Testis (tissue), 3 donors: ENCODE results near the gene UBASH3B. TPM values are rescaled to one million over a fixed set of nuclear protein-coding genes. Genes with fewer than 3 reads are reported as not detected.

Experiments
- DNase-seq: peaks from one replicate; pipeline ENCODE4 v3.0.0-alpha.2; 2019
- H3K27ac ChIP-seq, 2 donors: fragments of 200-600 bp; sonication (generic); one replicate each; pipeline ENCODE4 v1.5.1; 2019
- H3K27me3 ChIP-seq: fragments of 200-600 bp; sonication (generic); one replicate; pipeline ENCODE4 v1.5.1; 2019
- H3K36me3 ChIP-seq: fragments of 200-600 bp; sonication (generic); one replicate; pipeline ENCODE4 v1.5.1; 2017; ENCODE audit warnings: low read depth; ENCODE audit errors: missing control alignments
- H3K4me1 ChIP-seq: fragments of 200-600 bp; sonication (generic); one replicate; pipeline ENCODE4 v1.5.1; 2019
- H3K4me3 ChIP-seq, 2 donors: fragments of 200-600 bp; sonication (generic); one replicate each; pipeline ENCODE4 v1.5.1; 2017 to 2019
- H3K9me3 ChIP-seq: fragments of 200-600 bp; sonication (generic); one replicate; pipeline ENCODE4 v1.5.1; 2017
- POLR2A ChIP-seq: fragments of 450-650 bp; IDR thresholded peaks from one replicate; pipeline ENCODE4 v1.6.1; 2017; ENCODE audit warnings: antibody characterized with exemption, mild to moderate bottlenecking, moderate library complexity
- WGBS, 2 donors: methylation state at CpG; one replicate each; pipeline ENCODE4 v1.1.5; 2018; 5-methylcytosine and 5-hydroxymethylcytosine counted together
- intact Hi-C: fragments of 100-400 bp; cut with DNase I; formaldehyde crosslinking; loops from one replicate; pipeline ENCODE4 v1.15.1; 2023; ENCODE audit warnings: low total_unique reads
- polyA plus RNA-seq: library from polyadenylated mRNA; stranded (reverse); fragments of 350-450 nt; fragmentation: Illumina TruSeq; extraction: RNeasy Lipid Tissue Mini Kit (QIAGEN cat#74804); gene quantifications from one replicate; pipeline ENCODE4 v1.2.3, GENCODE V29; 2014; ENCODE audit warnings: low read depth, low replicate concordance; ENCODE audit not compliant: insufficient read depth
- total RNA-seq, 2 donors: library from RNA; depleted of rRNA; stranded (reverse); fragments of >200 nt; gene quantifications; one replicate each; pipeline ENCODE4 v1.2.3, GENCODE V29; 2016
- TF ChIP-seq, protein P1 (sequence below), 3 experiments: fragments of 450-650 bp in 2 of 3; fragments of 200-600 bp in 1 of 3; sonication (generic) in 1 of 3; IDR thresholded peaks; one replicate each; pipeline ENCODE4 v1.5.1; 2016 to 2019; ENCODE audit warnings: antibody characterized with exemption in 3 of 3, mild to moderate bottlenecking in 2 of 3, moderate library complexity in 1 of 3

UBASH3B gene
- total and polyA plus RNA-seq, 3 donors from 2014 or later: 3.9 to 20.4 (median 14.6) TPM

DNA sequence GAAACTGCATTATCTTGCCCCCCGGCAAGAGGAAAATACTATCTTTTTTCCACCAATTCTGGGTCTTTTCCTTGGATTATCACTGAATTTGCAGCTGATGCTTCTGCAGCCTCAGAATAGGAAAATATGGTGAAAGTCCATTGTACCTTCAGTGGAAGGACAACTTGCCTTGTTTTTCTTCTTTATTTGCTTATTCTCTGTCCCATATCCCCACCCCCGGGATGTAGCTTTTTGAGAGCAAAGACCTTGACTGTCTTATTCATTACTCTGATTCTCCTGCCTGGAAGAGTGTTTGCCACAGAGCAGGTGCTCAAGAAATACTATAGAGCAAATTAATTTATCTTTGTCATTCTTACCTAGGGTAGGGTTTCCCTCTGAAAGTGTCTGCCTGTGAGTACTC lies 29.5 kb downstream of the UBASH3B start:
- Histone ChIP-seq H3K27ac (no peak overlapping the region), H3K9me3 (no peaks in the 10 kb centered on the region), H3K4me3 (no peak overlapping the region), H3K27me3 (no peaks in the 10 kb centered on the region), H3K4me1 (no peaks in the 10 kb centered on the region), H3K36me3 (no peaks in the 10 kb centered on the region)
- intact Hi-C loops: no loop called here
- WGBS, 2 donors: 72 to 90% methylated on average over 2 of the region's 2 CpGs
- TF ChIP-seq, protein P1, sequence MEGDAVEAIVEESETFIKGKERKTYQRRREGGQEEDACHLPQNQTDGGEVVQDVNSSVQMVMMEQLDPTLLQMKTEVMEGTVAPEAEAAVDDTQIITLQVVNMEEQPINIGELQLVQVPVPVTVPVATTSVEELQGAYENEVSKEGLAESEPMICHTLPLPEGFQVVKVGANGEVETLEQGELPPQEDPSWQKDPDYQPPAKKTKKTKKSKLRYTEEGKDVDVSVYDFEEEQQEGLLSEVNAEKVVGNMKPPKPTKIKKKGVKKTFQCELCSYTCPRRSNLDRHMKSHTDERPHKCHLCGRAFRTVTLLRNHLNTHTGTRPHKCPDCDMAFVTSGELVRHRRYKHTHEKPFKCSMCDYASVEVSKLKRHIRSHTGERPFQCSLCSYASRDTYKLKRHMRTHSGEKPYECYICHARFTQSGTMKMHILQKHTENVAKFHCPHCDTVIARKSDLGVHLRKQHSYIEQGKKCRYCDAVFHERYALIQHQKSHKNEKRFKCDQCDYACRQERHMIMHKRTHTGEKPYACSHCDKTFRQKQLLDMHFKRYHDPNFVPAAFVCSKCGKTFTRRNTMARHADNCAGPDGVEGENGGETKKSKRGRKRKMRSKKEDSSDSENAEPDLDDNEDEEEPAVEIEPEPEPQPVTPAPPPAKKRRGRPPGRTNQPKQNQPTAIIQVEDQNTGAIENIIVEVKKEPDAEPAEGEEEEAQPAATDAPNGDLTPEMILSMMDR (IDR thresholded peaks at IDR 0.05): no peak
- TF ChIP-seq POLR2A: no peak
- DNase-seq: no peak

DNA sequence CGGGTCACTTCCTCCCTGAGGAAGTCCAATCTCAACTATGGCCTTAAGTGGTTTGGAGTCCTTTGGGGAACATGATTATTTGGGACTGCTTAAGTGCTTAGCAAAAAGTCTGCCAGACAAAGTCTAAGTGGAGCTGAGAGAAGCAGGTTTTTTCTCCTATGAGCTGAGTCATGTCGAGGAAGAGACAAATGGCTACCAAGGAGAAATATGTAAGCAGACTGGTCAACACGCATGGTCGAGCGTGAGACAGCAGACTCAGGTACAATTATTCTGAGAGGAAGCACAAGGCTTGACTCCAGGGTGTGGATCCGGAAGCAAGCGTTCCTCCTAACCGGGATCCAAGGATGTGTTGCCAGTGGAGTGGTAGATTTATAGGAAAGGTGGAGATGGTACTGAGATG lies 30.6 kb downstream of the UBASH3B start:
- Histone ChIP-seq H3K4me1 (no peaks in the 10 kb centered on the region), H3K27me3 (no peaks in the 10 kb centered on the region), H3K9me3 (no peaks in the 10 kb centered on the region), H3K4me3 (no peak overlapping the region), H3K27ac (no peak overlapping the region), H3K36me3 (no peaks in the 10 kb centered on the region)
- DNase-seq: no peak
- WGBS, 2 donors: 74 to 77% methylated on average over 8 of the region's 8 CpGs
- intact Hi-C loops: no loop called here
- TF ChIP-seq POLR2A: no peak
- TF ChIP-seq, protein P1 (IDR thresholded peaks at IDR 0.05): no peak

DNA sequence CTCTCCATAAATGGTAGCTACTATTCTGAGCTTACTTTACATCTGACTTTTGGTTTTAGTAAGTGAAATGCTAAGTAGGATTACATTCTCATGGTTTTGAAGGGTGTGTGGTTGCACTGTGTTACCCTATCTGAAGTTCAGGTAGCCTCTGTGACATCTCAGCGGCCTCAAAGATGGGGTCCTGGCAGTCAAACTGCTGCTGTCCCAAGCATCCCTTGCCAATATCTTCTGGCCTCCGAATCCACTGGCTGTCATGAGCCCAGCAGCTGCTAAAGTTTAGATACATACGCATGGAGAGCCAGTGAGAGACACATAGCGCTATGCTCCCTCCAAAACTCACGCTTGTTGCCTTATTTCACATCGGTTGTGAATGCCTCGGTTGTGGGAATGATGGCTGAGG lies 34.9 kb downstream of the UBASH3B start:
- 88 to 95% methylated on average over 7 of the region's 7 CpGs for WGBS, 2 donors
- no peaks in the 10 kb centered on the region for H3K27me3 ChIP-seq
- H3K4me3 ChIP-seq: no peak overlapping the region
- intact Hi-C loops: no loop called here
- no peaks in the 10 kb centered on the region for H3K4me1 ChIP-seq
- no peaks in the 10 kb centered on the region for H3K36me3 ChIP-seq
- H3K27ac ChIP-seq: no peak overlapping the region
- no peak for DNase-seq
- no peaks in the 10 kb centered on the region for H3K9me3 ChIP-seq
- TF ChIP-seq, protein P1 (IDR thresholded peaks at IDR 0.05): no peak
- no peak for TF ChIP-seq POLR2A

DNA sequence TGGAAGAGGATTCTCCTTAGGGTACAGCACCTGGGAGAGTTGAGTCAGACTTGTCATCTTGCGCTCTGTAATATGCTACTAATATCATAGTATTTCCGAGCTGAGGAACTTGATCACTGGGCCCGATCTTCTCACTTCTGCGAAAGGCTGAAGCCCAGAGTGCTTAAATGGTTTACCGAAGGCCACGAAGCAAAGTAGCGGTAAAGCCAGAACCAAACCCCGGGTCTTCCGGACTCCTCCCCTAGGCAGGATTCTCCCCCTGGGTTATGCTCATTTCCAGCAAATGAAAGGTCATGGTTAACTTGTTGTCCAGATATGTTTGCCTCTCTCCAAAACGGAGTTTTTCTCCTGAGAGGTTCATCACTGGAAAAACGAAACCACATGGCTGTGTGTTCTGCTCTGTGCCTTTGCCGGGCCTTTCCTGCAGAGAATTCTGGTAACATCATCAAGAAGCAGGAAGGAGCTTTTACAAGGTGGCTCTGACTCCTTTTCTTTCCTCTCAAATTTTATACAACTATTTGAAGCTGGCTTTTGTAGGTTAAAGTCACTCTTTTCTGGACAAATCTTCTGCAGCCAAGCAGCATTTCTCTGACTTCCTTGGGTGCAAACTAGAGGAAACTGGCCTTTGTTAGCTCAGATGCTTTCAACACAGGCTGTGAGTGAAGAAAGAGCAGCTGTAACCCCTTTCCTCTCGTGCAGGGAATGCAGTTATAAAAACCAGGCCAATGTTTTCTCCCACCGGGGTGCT lies 35.5 kb downstream of the UBASH3B start:
- Histone ChIP-seq H3K4me1 (no peaks in the 10 kb centered on the region), H3K4me3 (no peak overlapping the region), H3K27ac (peak overlapping the region; percentile 15 to 74), H3K9me3 (no peaks in the 10 kb centered on the region), H3K27me3 (no peaks in the 10 kb centered on the region), H3K36me3 (no peaks in the 10 kb centered on the region)
- no peak for DNase-seq
- intact Hi-C loops: no loop called here
- no peak for TF ChIP-seq POLR2A
- TF ChIP-seq, protein P1 (IDR thresholded peaks at IDR 0.05): no peak
- 61 to 65% methylated on average over 14 of the region's 14 CpGs for WGBS, 2 donors
